ENCODE results near the gene CHD5. TPM values are rescaled to one million over a fixed set of nuclear protein-coding genes. Genes with fewer than 3 reads are reported as not detected.

CHD5 gene
- total and polyA plus RNA-seq, 4 donors = 0.10 to 0.55 (median 0.31) TPM

- WGBS, 2 donors = 92 to 95% methylated on average over 34 of the region's 34 CpGs
- H3K36me3 ChIP-seq (ENCODE audit: control insufficient read depth in 4 of 4, insufficient read depth in 4 of 4, low read length in 4 of 4) = no peaks in the 10 kb centered on the region
- peaks cover 0 to 6% (median 0%) of the 10 kb centered on the region in 4 donors for H3K9me3 ChIP-seq (ENCODE audit: control insufficient read depth in 4 of 4, insufficient read depth in 3 of 4, low read length in 3 of 4)
- H3K27ac ChIP-seq (ENCODE audit: low read depth in 1 of 2, low read length in 1 of 2) = no peak overlapping the region
- H3K27me3 ChIP-seq (ENCODE audit: control insufficient read depth in 3 of 3, insufficient read depth in 3 of 3, low read length in 2 of 3) = peaks cover 0 to 6% (median 0%) of the 10 kb centered on the region in 3 donors
- H3K9ac ChIP-seq (ENCODE audit: insufficient read depth in 1 of 2, low read length in 2 of 2) = no peak overlapping the region
- no peak overlapping the region for H3K4me3 ChIP-seq
- no peak for TF ChIP-seq CTCF (IDR thresholded peaks at IDR 0.05; ENCODE audit: control extremely low read depth, extremely low read depth)
- DNase-seq = no peak
- peaks cover 0 to 5% (median 0%) of the 10 kb centered on the region in 5 donors for H3K4me1 ChIP-seq (ENCODE audit: control insufficient read depth in 5 of 5, insufficient read depth in 5 of 5, low read length in 5 of 5)
- ATAC-seq (ENCODE audit: insufficient read depth, low FRiP score) = no peak
Observed at GRCh38 chr1:6128276-6129081, 51.6 kb downstream of the CHD5 start.

GRCh38 chr1:6127587-6128163, 52.4 kb downstream of the CHD5 start:
- peak; percentile 52 to 69 (median 62) for DNase-seq
- no peak overlapping the region for H3K4me3 ChIP-seq

GRCh38 chr1:6126521-6127067, 53.5 kb downstream of the CHD5 start:
- H3K9ac ChIP-seq (ENCODE audit: insufficient read depth in 1 of 2, low read length in 2 of 2) = no peak overlapping the region
- no peaks in the 10 kb centered on the region for H3K36me3 ChIP-seq (ENCODE audit: control insufficient read depth in 4 of 4, insufficient read depth in 4 of 4, low read length in 4 of 4)
- no peak for ATAC-seq (ENCODE audit: insufficient read depth, low FRiP score)
- H3K27ac ChIP-seq (ENCODE audit: low read depth in 1 of 2, low read length in 1 of 2) = no peak overlapping the region
- DNase-seq = no peak
- 88 to 91% methylated on average over 16 of the region's 16 CpGs for WGBS, 2 donors
- H3K4me1 ChIP-seq (ENCODE audit: control insufficient read depth in 5 of 5, insufficient read depth in 5 of 5, low read length in 5 of 5) = peaks cover 0 to 5% (median 0%) of the 10 kb centered on the region in 5 donors
- peaks cover 0 to 3% (median 0%) of the 10 kb centered on the region in 4 donors for H3K9me3 ChIP-seq (ENCODE audit: control insufficient read depth in 4 of 4, insufficient read depth in 3 of 4, low read length in 3 of 4)
- TF ChIP-seq CTCF (IDR thresholded peaks at IDR 0.05; ENCODE audit: control extremely low read depth, extremely low read depth) = no peak
- no peak overlapping the region for H3K4me3 ChIP-seq
- peaks cover 0 to 6% (median 0%) of the 10 kb centered on the region in 3 donors for H3K27me3 ChIP-seq (ENCODE audit: control insufficient read depth in 3 of 3, insufficient read depth in 3 of 3, low read length in 2 of 3)

More at GRCh38 chr1:6127587-6128163, 52.4 kb downstream of the CHD5 start:
- Histone ChIP-seq H3K9ac (ENCODE audit: insufficient read depth in 1 of 2, low read length in 2 of 2) (no peak overlapping the region), H3K36me3 (ENCODE audit: control insufficient read depth in 4 of 4, insufficient read depth in 4 of 4, low read length in 4 of 4) (no peaks in the 10 kb centered on the region), H3K27me3 (ENCODE audit: control insufficient read depth in 3 of 3, insufficient read depth in 3 of 3, low read length in 2 of 3) (peaks cover 0 to 6% (median 0%) of the 10 kb centered on the region in 3 donors), H3K9me3 (ENCODE audit: control insufficient read depth in 4 of 4, insufficient read depth in 3 of 4, low read length in 3 of 4) (peaks cover 0 to 6% (median 0%) of the 10 kb centered on the region in 4 donors), H3K27ac (ENCODE audit: low read depth in 1 of 2, low read length in 1 of 2) (no peak overlapping the region), H3K4me1 (ENCODE audit: control insufficient read depth in 5 of 5, insufficient read depth in 5 of 5, low read length in 5 of 5) (peaks cover 0 to 5% (median 0%) of the 10 kb centered on the region in 5 donors)
- peak; percentile 87 for ATAC-seq (ENCODE audit: insufficient read depth, low FRiP score)
- TF ChIP-seq CTCF (IDR thresholded peaks at IDR 0.05; ENCODE audit: control extremely low read depth, extremely low read depth) = no peak
- WGBS, 2 donors = 15 to 25% methylated on average over 34 to 41 of the region's 41 CpGs

All from lung (tissue), 12 donors.